BLaER1 treated with 17β-estradiol and CSF1 and Interleukin-3, amounts not matched to agents 10 nM and 100 nM (cell line): ENCODE results near the gene LEF1.

Experiments used
- H3K27ac ChIP-seq, 11 experiments: shearing (Covaris generic); formaldehyde crosslinking; 2 replicates each; pipeline ENCODE4 v1.8.1; 2022
- H3K27me3 ChIP-seq, 11 experiments: shearing (Covaris generic); formaldehyde crosslinking; 2 replicates each; pipeline ENCODE4 v1.8.1; 2022
- H3K36me3 ChIP-seq, 11 experiments: shearing (Covaris generic); formaldehyde crosslinking; 2 replicates each; pipeline ENCODE4 v1.8.1; 2022
- H3K4me1 ChIP-seq, 10 experiments: shearing (Covaris generic); formaldehyde crosslinking; 2 replicates each; pipeline ENCODE4 v1.8.1; 2022
- H3K4me2 ChIP-seq, 11 experiments: shearing (Covaris generic); formaldehyde crosslinking; 2 replicates each; pipeline ENCODE4 v1.8.1; 2022
- H3K4me3 ChIP-seq, 10 experiments: shearing (Covaris generic); formaldehyde crosslinking; 2 replicates each; pipeline ENCODE4 v1.8.1; 2022
- H3K9ac ChIP-seq, 11 experiments: shearing (Covaris generic); formaldehyde crosslinking; 2 replicates each; pipeline ENCODE4 v1.8.1; 2022
- H3K9me3 ChIP-seq, 11 experiments: shearing (Covaris generic); formaldehyde crosslinking; replicated peaks in 1 of 11; 2 replicates each; pipeline ENCODE4 v1.8.1; 2022
- H4K20me1 ChIP-seq, 11 experiments: shearing (Covaris generic); formaldehyde crosslinking; 2 replicates each; pipeline ENCODE4 v1.8.1; 2022
- Cebpa-rat ChIP-seq, 11 experiments: shearing (Covaris generic); IDR thresholded peaks; 2 replicates each; pipeline ENCODE4 v1.8.1; 2022

Gene LEF1

GRCh38 chr4:108204518-108204917 is 35.8 kb upstream of the LEF1 start:
- Histone ChIP-seq H3K4me3 (no peak overlapping the region), H3K27ac (no peak overlapping the region), H3K9me3 (peaks cover 0 to 7% (median 0%) of the 10 kb centered on the region in 11 experiments; a peak in 1 of 22 replicates), H3K4me1 (peaks cover 0 to 8% (median 0%) of the 10 kb centered on the region in 10 experiments; a peak in 1 of 20 replicates), H4K20me1 (no peaks in the 10 kb centered on the region), H3K9ac (no peak overlapping the region), H3K4me2 (no peak overlapping the region), H3K27me3 (no peaks in the 10 kb centered on the region), H3K36me3 (no peaks in the 10 kb centered on the region)
- TF ChIP-seq Cebpa-rat (IDR thresholded peaks at IDR 0.05) = no peak

GRCh38 chr4:108203377-108203776 is 34.6 kb upstream of the LEF1 start:
- peaks cover 0 to 8% (median 0%) of the 10 kb centered on the region in 10 experiments; a peak in 1 of 20 replicates for H3K4me1 ChIP-seq
- no peak overlapping the region for H3K9ac ChIP-seq
- H4K20me1 ChIP-seq = no peaks in the 10 kb centered on the region
- H3K4me3 ChIP-seq = no peak overlapping the region
- H3K36me3 ChIP-seq = no peaks in the 10 kb centered on the region
- no peak overlapping the region for H3K27ac ChIP-seq
- TF ChIP-seq Cebpa-rat (IDR thresholded peaks at IDR 0.05) = no peak
- peaks cover 0 to 7% (median 0%) of the 10 kb centered on the region in 11 experiments; a peak in 1 of 22 replicates for H3K9me3 ChIP-seq
- no peak overlapping the region for H3K4me2 ChIP-seq
- no peaks in the 10 kb centered on the region for H3K27me3 ChIP-seq

GRCh38 chr4:108201774-108202173 is 33.0 kb upstream of the LEF1 start:
- no peak for TF ChIP-seq Cebpa-rat (IDR thresholded peaks at IDR 0.05)
- no peak overlapping the region for H3K4me2 ChIP-seq
- H3K27me3 ChIP-seq = no peaks in the 10 kb centered on the region
- no peak overlapping the region for H3K27ac ChIP-seq
- H3K9ac ChIP-seq = no peak overlapping the region
- H3K9me3 ChIP-seq = peaks cover 0 to 7% (median 0%) of the 10 kb centered on the region in 11 experiments; a peak in 1 of 22 replicates
- peaks cover 0 to 8% (median 0%) of the 10 kb centered on the region in 10 experiments; a peak in 1 of 20 replicates for H3K4me1 ChIP-seq
- no peaks in the 10 kb centered on the region for H4K20me1 ChIP-seq
- H3K4me3 ChIP-seq = no peak overlapping the region
- no peaks in the 10 kb centered on the region for H3K36me3 ChIP-seq

- no peak overlapping the region for H3K9ac ChIP-seq
- peaks cover 0 to 7% (median 0%) of the 10 kb centered on the region in 11 experiments; a peak in 1 of 22 replicates for H3K9me3 ChIP-seq
- no peaks in the 10 kb centered on the region for H3K36me3 ChIP-seq
- no peak overlapping the region for H3K4me2 ChIP-seq
- TF ChIP-seq Cebpa-rat (IDR thresholded peaks at IDR 0.05) = no peak
- H3K4me3 ChIP-seq = no peak overlapping the region
- no peak overlapping the region for H3K27ac ChIP-seq
- H3K4me1 ChIP-seq = peaks cover 0 to 8% (median 0%) of the 10 kb centered on the region in 10 experiments; a peak in 1 of 20 replicates
- no peaks in the 10 kb centered on the region for H4K20me1 ChIP-seq
- no peaks in the 10 kb centered on the region for H3K27me3 ChIP-seq
Observed at GRCh38 chr4:108199881-108200280, 31.1 kb upstream of the LEF1 start.

- H3K4me2 ChIP-seq = no peak overlapping the region
- H3K27ac ChIP-seq = no peak overlapping the region
- H3K9me3 ChIP-seq = no peaks in the 10 kb centered on the region
- no peak for TF ChIP-seq Cebpa-rat (IDR thresholded peaks at IDR 0.05)
- H3K9ac ChIP-seq = no peak overlapping the region
- H3K4me3 ChIP-seq = no peak overlapping the region
- no peaks in the 10 kb centered on the region for H3K36me3 ChIP-seq
- H4K20me1 ChIP-seq = no peaks in the 10 kb centered on the region
- H3K27me3 ChIP-seq = no peaks in the 10 kb centered on the region
- peaks cover 0 to 18% (median 13%) of the 10 kb centered on the region in 10 experiments; a peak in 17 of 20 replicates for H3K4me1 ChIP-seq
Observed at GRCh38 chr4:108193886-108194672, 25.3 kb upstream of the LEF1 start.

- Histone ChIP-seq H3K27me3 (no peaks in the 10 kb centered on the region), H3K9me3 (no peaks in the 10 kb centered on the region), H3K4me1 (peaks cover 0 to 18% (median 13%) of the 10 kb centered on the region in 10 experiments; a peak in 17 of 20 replicates), H3K4me3 (no peak overlapping the region), H4K20me1 (no peaks in the 10 kb centered on the region), H3K27ac (no peak overlapping the region), H3K4me2 (no peak overlapping the region), H3K36me3 (no peaks in the 10 kb centered on the region), H3K9ac (no peak overlapping the region)
- TF ChIP-seq Cebpa-rat (IDR thresholded peaks at IDR 0.05) = no peak
Observed at GRCh38 chr4:108192935-108193334, 24.2 kb upstream of the LEF1 start.

- TF ChIP-seq Cebpa-rat (IDR thresholded peaks at IDR 0.05) = no peak
- H3K27me3 ChIP-seq = no peaks in the 10 kb centered on the region
- no peak overlapping the region for H3K27ac ChIP-seq
- H4K20me1 ChIP-seq = no peaks in the 10 kb centered on the region
- no peaks in the 10 kb centered on the region for H3K36me3 ChIP-seq
- H3K4me1 ChIP-seq = peaks cover 0 to 18% (median 13%) of the 10 kb centered on the region in 10 experiments; a peak in 17 of 20 replicates
- H3K4me3 ChIP-seq = no peak overlapping the region
- H3K9me3 ChIP-seq = no peaks in the 10 kb centered on the region
- peak overlapping the region in 9 of 11 experiments; percentile 8 to 67 (median 50); a peak in 17 of 22 replicates for H3K4me2 ChIP-seq
- no peak overlapping the region for H3K9ac ChIP-seq
Observed at GRCh38 chr4:108192056-108192455, 23.3 kb upstream of the LEF1 start.

GRCh38 chr4:108191269-108191914 is 22.7 kb upstream of the LEF1 start:
- Histone ChIP-seq H3K4me3 (no peak overlapping the region), H4K20me1 (no peaks in the 10 kb centered on the region), H3K9ac (no peak overlapping the region), H3K4me2 (peak overlapping the region in 9 of 11 experiments; percentile 8 to 67 (median 50); a peak in 16 of 22 replicates), H3K36me3 (no peaks in the 10 kb centered on the region), H3K27me3 (no peaks in the 10 kb centered on the region), H3K4me1 (peaks cover 0 to 18% (median 13%) of the 10 kb centered on the region in 10 experiments; a peak in 17 of 20 replicates), H3K27ac (no peak overlapping the region), H3K9me3 (no peaks in the 10 kb centered on the region; a peak in 1 of 22 replicates)
- TF ChIP-seq Cebpa-rat (IDR thresholded peaks at IDR 0.05) = no peak

- H3K4me2 ChIP-seq = no peak overlapping the region
- no peaks in the 10 kb centered on the region; a peak in 1 of 22 replicates for H3K9me3 ChIP-seq
- H3K36me3 ChIP-seq = no peaks in the 10 kb centered on the region
- no peak overlapping the region for H3K9ac ChIP-seq
- peaks cover 0 to 18% (median 13%) of the 10 kb centered on the region in 10 experiments; a peak in 17 of 20 replicates for H3K4me1 ChIP-seq
- no peak overlapping the region for H3K27ac ChIP-seq
- no peaks in the 10 kb centered on the region for H3K27me3 ChIP-seq
- no peak overlapping the region for H3K4me3 ChIP-seq
- no peak for TF ChIP-seq Cebpa-rat (IDR thresholded peaks at IDR 0.05)
- no peaks in the 10 kb centered on the region for H4K20me1 ChIP-seq
Observed at GRCh38 chr4:108188770-108189169, 20.0 kb upstream of the LEF1 start.
